Esophagus muscularis mucosa (tissue), 4 donors: ENCODE results near the gene MAN1A1. TPM values are rescaled to one million over a fixed set of nuclear protein-coding genes. Genes with fewer than 3 reads are reported as not detected.

ENCODE experiments used
- DNase-seq: peaks from one replicate; pipeline ENCODE4 v3.0.0-alpha.2; 2017; ENCODE audit errors: extremely low spot score
- H3K27ac ChIP-seq, 4 donors: fragments of 200-600 bp; sonication (generic); replicated peaks in 1 of 4; 1 replicate in 3 of 4; 2 replicates in 1 of 4; pipeline ENCODE4 v1.5.1; 2016 to 2019; ENCODE audit warnings: mild to moderate bottlenecking in 1 of 4
- H3K27me3 ChIP-seq, 4 donors: fragments of 200-600 bp; sonication (generic); one replicate each; pipeline versions ENCODE4 v1.5.1 to v1.6.0; 2016 to 2019
- H3K36me3 ChIP-seq, 4 donors: fragments of 200-600 bp; sonication (generic); one replicate each; pipeline ENCODE4 v1.5.1; 2016 to 2019
- H3K4me1 ChIP-seq, 4 donors: fragments of 200-600 bp; sonication (generic); one replicate each; pipeline ENCODE4 v1.5.1; 2016 to 2019
- H3K4me3 ChIP-seq, 4 donors: fragments of 200-600 bp; sonication (generic); 1 replicate in 2 of 4; 2 replicates in 2 of 4; pipeline ENCODE4 v1.5.1; 2016 to 2019; ENCODE audit warnings: mild to moderate bottlenecking in 4 of 4, moderate library complexity in 1 of 4
- H3K9me3 ChIP-seq, 4 donors: fragments of 200-600 bp; sonication (generic); 1 replicate in 3 of 4; 2 replicates in 1 of 4; pipeline ENCODE4 v1.5.1; 2016 to 2019
- CTCF ChIP-seq, 3 experiments: fragments of 200-600 bp in 2 of 3; fragments of 450-650 bp in 1 of 3; sonication (generic) in 2 of 3; IDR thresholded peaks; one replicate each; pipeline ENCODE4 v1.5.1; 2017 to 2019; ENCODE audit warnings: antibody characterized with exemption in 3 of 3, mild to moderate bottlenecking in 2 of 3, moderate library complexity in 1 of 3
- EP300 ChIP-seq: sonication (generic); formaldehyde crosslinking; IDR thresholded peaks from one replicate; pipeline ENCODE4 v1.6.1; 2017; ENCODE audit warnings: antibody characterized with exemption
- POLR2A ChIP-seq: fragments of 450-650 bp; IDR thresholded peaks from one replicate; pipeline ENCODE4 v1.6.1; 2017; ENCODE audit warnings: antibody characterized with exemption, moderate library complexity, mild to moderate bottlenecking, low read depth
- POLR2AphosphoS5 ChIP-seq, 2 donors: sonication (generic); formaldehyde crosslinking; IDR thresholded peaks; one replicate each; pipeline ENCODE4 v1.6.1; 2017; ENCODE audit warnings: antibody characterized with exemption in 2 of 2
- WGBS: methylation state at CpG from one replicate; pipeline ENCODE4 v1.1.5; 2018; 5-methylcytosine and 5-hydroxymethylcytosine counted together
- intact Hi-C: fragments of 100-400 bp; cut with DNase I; formaldehyde crosslinking; loops from one replicate; pipeline ENCODE4 v1.15.1; 2023
- total RNA-seq, 4 donors: library from RNA; depleted of rRNA; stranded (reverse); fragments of >200 nt; gene quantifications; one replicate each; pipeline versions ENCODE4 v1.1.0 to v1.2.1, GENCODE V29; 2016

Gene MAN1A1
- total RNA-seq, 4 donors from 2014 or later = 79.4 to 125 (median 101) TPM

- intact Hi-C loops = no loop called here
- 49% methylated on average over 2 of the region's 2 CpGs for WGBS
- Histone ChIP-seq H3K9me3 (no peaks in the 10 kb centered on the region), H3K4me3 (no peak overlapping the region), H3K36me3 (no peaks in the 10 kb centered on the region), H3K27ac (no peak overlapping the region), H3K4me1 (peaks cover 5 to 53% (median 36%) of the 10 kb centered on the region in 4 donors), H3K27me3 (no peaks in the 10 kb centered on the region)
- TF ChIP-seq CTCF (IDR thresholded peaks at IDR 0.05) = no peak
- no peak for TF ChIP-seq EP300
- TF ChIP-seq POLR2A = no peak
- TF ChIP-seq POLR2AphosphoS5 (IDR thresholded peaks at IDR 0.05) = no peak
- no peak for DNase-seq
These were observed 176.7 kb downstream of the MAN1A1 start for GRCh38 chr6:119172824-119173223.

- intact Hi-C loops = no loop called here
- DNase-seq = no peak
- no peak overlapping the region for H3K4me3 ChIP-seq
- no peaks in the 10 kb centered on the region for H3K36me3 ChIP-seq
- H3K9me3 ChIP-seq = no peaks in the 10 kb centered on the region
- no peak overlapping the region for H3K27ac ChIP-seq
- peaks cover 5 to 53% (median 36%) of the 10 kb centered on the region in 4 donors for H3K4me1 ChIP-seq
- no peaks in the 10 kb centered on the region for H3K27me3 ChIP-seq
- no peak for TF ChIP-seq CTCF (IDR thresholded peaks at IDR 0.05)
- TF ChIP-seq POLR2AphosphoS5 (IDR thresholded peaks at IDR 0.05) = no peak
- no peak for TF ChIP-seq POLR2A
- no peak for TF ChIP-seq EP300
These were observed 177.5 kb downstream of the MAN1A1 start for GRCh38 chr6:119171864-119172588.

GRCh38 chr6:119171088-119171841, 178.3 kb downstream of the MAN1A1 start:
- no peaks in the 10 kb centered on the region for H3K27me3 ChIP-seq
- intact Hi-C loops = no loop called here
- H3K4me3 ChIP-seq = no peak overlapping the region
- peaks cover 5 to 53% (median 36%) of the 10 kb centered on the region in 4 donors for H3K4me1 ChIP-seq
- 66% methylated on average over 3 of the region's 3 CpGs for WGBS
- H3K9me3 ChIP-seq = no peaks in the 10 kb centered on the region
- H3K27ac ChIP-seq = no peak overlapping the region
- no peak for DNase-seq
- no peak for TF ChIP-seq CTCF (IDR thresholded peaks at IDR 0.05)
- no peak for TF ChIP-seq POLR2AphosphoS5 (IDR thresholded peaks at IDR 0.05)
- no peak for TF ChIP-seq POLR2A
- no peak for TF ChIP-seq EP300
- no peaks in the 10 kb centered on the region for H3K36me3 ChIP-seq

- intact Hi-C loops = no loop called here
- WGBS = 43% methylated on average over 8 of the region's 8 CpGs
- H3K4me1 ChIP-seq = peaks cover 5 to 46% (median 36%) of the 10 kb centered on the region in 4 donors
- no peak overlapping the region for H3K4me3 ChIP-seq
- no peaks in the 10 kb centered on the region for H3K36me3 ChIP-seq
- no peaks in the 10 kb centered on the region for H3K27me3 ChIP-seq
- no peak overlapping the region for H3K27ac ChIP-seq
- no peaks in the 10 kb centered on the region for H3K9me3 ChIP-seq
- no peak for DNase-seq
- TF ChIP-seq CTCF (IDR thresholded peaks at IDR 0.05) (no peak), POLR2AphosphoS5 (IDR thresholded peaks at IDR 0.05) (no peak), EP300 (no peak), POLR2A (no peak)
These were observed 179.0 kb downstream of the MAN1A1 start for GRCh38 chr6:119170447-119171087.
